Uterus (tissue), 4 donors: ENCODE results near the gene PRPF19. TPM values are rescaled to one million over a fixed set of nuclear protein-coding genes. Genes with fewer than 3 reads are reported as not detected.

Experiments used
- DNase-seq, 2 donors: peaks; one replicate each; pipeline ENCODE4 v3.0.0-alpha.2; 2019 to 2020
- H3K27ac ChIP-seq, 2 donors: fragments of 200-600 bp; sonication (generic); 1 replicate in 1 of 2; 2 replicates in 1 of 2; pipeline ENCODE4 v1.5.1; 2016 to 2018
- H3K27me3 ChIP-seq, 2 donors: fragments of 200-600 bp; sonication (generic); one replicate each; pipeline ENCODE4 v1.5.1; 2018 to 2019; ENCODE audit warnings: control low read depth in 1 of 2
- H3K36me3 ChIP-seq, 2 donors: fragments of 200-600 bp; sonication (generic); one replicate each; pipeline ENCODE4 v1.5.1; 2019; ENCODE audit warnings: control low read depth in 1 of 2
- H3K4me1 ChIP-seq, 2 donors: fragments of 200-600 bp; sonication (generic); one replicate each; pipeline ENCODE4 v1.5.1; 2018 to 2019; ENCODE audit warnings: control low read depth in 1 of 2
- H3K4me3 ChIP-seq, 2 donors: fragments of 200-600 bp; sonication (generic); 1 replicate in 1 of 2; 2 replicates in 1 of 2; pipeline ENCODE4 v1.5.1; 2018 to 2019; ENCODE audit warnings: mild to moderate bottlenecking in 1 of 2
- H3K9me3 ChIP-seq, 2 donors: fragments of 200-600 bp; sonication (generic); one replicate each; pipeline ENCODE4 v1.5.1; 2019; ENCODE audit warnings: control low read depth in 1 of 2
- CTCF ChIP-seq, 4 experiments: fragments of 200-600 bp in 2 of 4; fragments of 450-650 bp in 2 of 4; sonication (generic) in 2 of 4; IDR thresholded peaks; one replicate each; pipeline ENCODE4 v1.5.1; 2016 to 2019; ENCODE audit warnings: antibody characterized with exemption in 4 of 4, mild to moderate bottlenecking in 2 of 4, moderate library complexity in 1 of 4
- POLR2A ChIP-seq, 2 donors: fragments of 450-650 bp; IDR thresholded peaks; one replicate each; pipeline ENCODE4 v1.6.1; 2016; ENCODE audit warnings: antibody characterized with exemption in 2 of 2, mild to moderate bottlenecking in 1 of 2, moderate library complexity in 1 of 2
- intact Hi-C: fragments of 100-400 bp; cut with DNase I; formaldehyde crosslinking; loops from one replicate; pipeline ENCODE4 v1.15.1; 2023; ENCODE audit warnings: low total_unique reads
- total RNA-seq, 4 donors: library from RNA; depleted of rRNA in 3 of 4; stranded (reverse); fragments of >200 nt in 3 of 4; gene quantifications; one replicate each; pipeline versions ENCODE4 v1.1.0 to v1.2.4, GENCODE V29; 2014 to 2023
- donor health status: DM: yes; HTN: yes; CAD: no.

PRPF19 gene
- total RNA-seq, 4 donors from 2014 or later: 19.4 to 70.1 (median 50.2) TPM

GRCh38 chr11:60934790-60935605 lies 28.6 kb upstream of the PRPF19 start:
- Histone ChIP-seq H3K36me3 (no peaks in the 10 kb centered on the region), H3K27me3 (no peaks in the 10 kb centered on the region), H3K4me3 (no peak overlapping the region), H3K4me1 (no peaks in the 10 kb centered on the region), H3K27ac (no peak overlapping the region), H3K9me3 (no peaks in the 10 kb centered on the region)
- intact Hi-C loops: no loop called here
- TF ChIP-seq CTCF (IDR thresholded peaks at IDR 0.05) (no peak), POLR2A (IDR thresholded peaks at IDR 0.05) (no peak)
- no peak for DNase-seq

GRCh38 chr11:60934124-60934789 lies 27.9 kb upstream of the PRPF19 start:
- no peak for DNase-seq
- no peaks in the 10 kb centered on the region for H3K36me3 ChIP-seq
- no peaks in the 10 kb centered on the region for H3K9me3 ChIP-seq
- H3K4me3 ChIP-seq: no peak overlapping the region
- no peak overlapping the region for H3K27ac ChIP-seq
- no peaks in the 10 kb centered on the region for H3K4me1 ChIP-seq
- no peaks in the 10 kb centered on the region for H3K27me3 ChIP-seq
- intact Hi-C loops: no loop called here
- TF ChIP-seq CTCF (IDR thresholded peaks at IDR 0.05) (no peak), POLR2A (IDR thresholded peaks at IDR 0.05) (no peak)

GRCh38 chr11:60933416-60934123 lies 27.2 kb upstream of the PRPF19 start:
- Histone ChIP-seq H3K36me3 (no peaks in the 10 kb centered on the region), H3K9me3 (no peaks in the 10 kb centered on the region), H3K4me3 (no peak overlapping the region), H3K27ac (no peak overlapping the region), H3K4me1 (no peaks in the 10 kb centered on the region), H3K27me3 (no peaks in the 10 kb centered on the region)
- intact Hi-C loops: no loop called here
- DNase-seq: no peak
- TF ChIP-seq POLR2A (IDR thresholded peaks at IDR 0.05) (no peak), CTCF (IDR thresholded peaks at IDR 0.05) (no peak)

GRCh38 chr11:60932605-60933356 lies 26.4 kb upstream of the PRPF19 start:
- H3K27ac ChIP-seq: no peak overlapping the region
- H3K36me3 ChIP-seq: no peaks in the 10 kb centered on the region
- H3K9me3 ChIP-seq: no peaks in the 10 kb centered on the region
- intact Hi-C loops: no loop called here
- no peak for DNase-seq
- no peaks in the 10 kb centered on the region for H3K27me3 ChIP-seq
- TF ChIP-seq POLR2A (IDR thresholded peaks at IDR 0.05) (no peak), CTCF (IDR thresholded peaks at IDR 0.05) (no peak)
- H3K4me3 ChIP-seq: no peak overlapping the region
- H3K4me1 ChIP-seq: no peaks in the 10 kb centered on the region
